CD14-positive monocyte (primary cell): Measurements from ENCODE around the gene PAN3. TPM values are rescaled to one million over a fixed set of nuclear protein-coding genes. Genes with fewer than 3 reads are reported as not detected.

Experiments
- DNase-seq, 3 donors: peaks; one replicate each; pipeline ENCODE4 v3.0.0-alpha.2; 2011 to 2022
- H2AFZ ChIP-seq: 2 replicates; pipeline ENCODE4 v1.6.0; 2012; ENCODE audit warnings: mild to moderate bottlenecking, low read depth, low read length, inconsistent platforms; ENCODE audit not compliant: insufficient read depth, poor library complexity, severe bottlenecking
- H3K27ac ChIP-seq, 2 donors: 1 replicate in 1 of 2; 2 replicates in 1 of 2; pipeline ENCODE4 v1.5.1; 2012 to 2013; ENCODE audit warnings: low read length in 2 of 2, control low read depth in 1 of 2, inconsistent platforms in 1 of 2, low read depth in 1 of 2, mild to moderate bottlenecking in 1 of 2
- H3K27me3 ChIP-seq, 2 donors: one replicate each; pipeline versions ENCODE4 v1.6.0 to v1.6.1; 2011 to 2013; ENCODE audit warnings: low read length in 2 of 2; ENCODE audit not compliant: control insufficient read depth in 2 of 2, insufficient read depth in 2 of 2
- H3K36me3 ChIP-seq, 2 donors: replicated peaks in 1 of 2; 1 replicate in 1 of 2; 2 replicates in 1 of 2; pipeline versions ENCODE4 v1.5.1 to v1.6.1; 2012 to 2013; ENCODE audit warnings: low read length in 2 of 2, control low read depth in 1 of 2, inconsistent platforms in 1 of 2, mild to moderate bottlenecking in 1 of 2; ENCODE audit not compliant: insufficient read depth in 2 of 2, control insufficient read depth in 1 of 2
- H3K4me1 ChIP-seq, 2 donors: 1 replicate in 1 of 2; 2 replicates in 1 of 2; pipeline versions ENCODE4 v1.5.1 to v1.6.1; 2012 to 2013; ENCODE audit warnings: low read length in 2 of 2, control low read depth in 1 of 2, inconsistent platforms in 1 of 2, mild to moderate bottlenecking in 1 of 2, moderate library complexity in 1 of 2; ENCODE audit not compliant: insufficient read depth in 2 of 2, control insufficient read depth in 1 of 2
- H3K4me2 ChIP-seq: replicated peaks from 2 replicates; pipeline ENCODE3; 2012; ENCODE audit warnings: low read length, moderate library complexity, mild to moderate bottlenecking; ENCODE audit not compliant: poor library complexity, severe bottlenecking; ENCODE audit errors: extremely low read depth
- H3K4me3 ChIP-seq, 3 experiments: fragments of 200-600 bp in 1 of 3; sonication (generic) in 1 of 3; replicated peaks in 1 of 3; 1 replicate in 2 of 3; 2 replicates in 1 of 3; pipeline ENCODE4 v1.5.1; 2011 to 2013; ENCODE audit warnings: low read length in 3 of 3, mild to moderate bottlenecking in 3 of 3, control low read depth in 2 of 3, low read depth in 2 of 3, inconsistent platforms in 1 of 3, moderate library complexity in 1 of 3
- H3K79me2 ChIP-seq: 2 replicates; pipeline ENCODE4 v1.6.0; 2012; ENCODE audit warnings: mild to moderate bottlenecking, control low read depth, inconsistent platforms, low read length, moderate library complexity; ENCODE audit not compliant: insufficient read depth
- H3K9ac ChIP-seq: 2 replicates; pipeline ENCODE4 v1.6.0; 2017; ENCODE audit warnings: low read length, mild to moderate bottlenecking; ENCODE audit not compliant: insufficient read depth, poor library complexity, severe bottlenecking
- H3K9me3 ChIP-seq, 2 donors: replicated peaks in 1 of 2; 1 replicate in 1 of 2; 2 replicates in 1 of 2; pipeline versions ENCODE4 v1.5.1 to v1.6.1; 2012 to 2013; ENCODE audit warnings: low read length in 2 of 2, control low read depth in 1 of 2; ENCODE audit not compliant: control insufficient read depth in 1 of 2, insufficient read depth in 1 of 2
- H4K20me1 ChIP-seq: 2 replicates; pipeline ENCODE4 v1.6.0; 2012; ENCODE audit warnings: mild to moderate bottlenecking, low read length, control low read depth, moderate library complexity; ENCODE audit not compliant: insufficient read depth
- H3K27ac Mint-ChIP-seq, 7 donors: one replicate each; pipeline ENCODE4 v1.8.0; 2020; ENCODE audit warnings: mild to moderate bottlenecking in 7 of 7, mixed read lengths in 7 of 7, moderate library complexity in 6 of 7, inconsistent platforms in 2 of 7
- H3K27me3 Mint-ChIP-seq, 3 donors: one replicate each; pipeline ENCODE4 v1.8.0; 2021 to 2022; ENCODE audit warnings: low read depth in 3 of 3, mild to moderate bottlenecking in 3 of 3, mixed read lengths in 3 of 3, moderate library complexity in 3 of 3, inconsistent platforms in 1 of 3
- H3K36me3 Mint-ChIP-seq, 2 donors: one replicate each; pipeline ENCODE4 v1.8.0; 2020; ENCODE audit warnings: mixed read lengths in 2 of 2, inconsistent platforms in 1 of 2, mild to moderate bottlenecking in 1 of 2
- H3K4me1 Mint-ChIP-seq: one replicate; pipeline ENCODE4 v1.8.0; 2020; ENCODE audit warnings: mild to moderate bottlenecking, mixed read lengths
- H3K4me3 Mint-ChIP-seq, 2 donors: one replicate each; pipeline ENCODE4 v1.8.0; 2020; ENCODE audit warnings: mild to moderate bottlenecking in 2 of 2, mixed read lengths in 2 of 2, moderate library complexity in 1 of 2
- H3K9me3 Mint-ChIP-seq, 7 donors: one replicate each; pipeline ENCODE4 v1.8.0; 2020 to 2022; ENCODE audit warnings: mixed read lengths in 7 of 7, mild to moderate bottlenecking in 6 of 7, moderate library complexity in 6 of 7, inconsistent platforms in 2 of 7
- CTCF ChIP-seq: fragments of 200-600 bp; IDR thresholded peaks from one replicate; pipeline ENCODE4 v1.8.0; 2022; ENCODE audit warnings: antibody characterized with exemption, mild to moderate bottlenecking
- WGBS: methylation state at CpG from one replicate; pipeline ENCODE4 v1.1.5; 2013; ENCODE audit warnings: missing lambda C conversion rate; ENCODE audit not compliant: insufficient coverage; 5-methylcytosine and 5-hydroxymethylcytosine counted together
- intact Hi-C, 2 donors: fragments of 100-400 bp; cut with micrococcal nuclease; formaldehyde crosslinking; loops; one replicate each; pipeline versions ENCODE4 v1.15.0 to v1.15.1; 2023
- polyA plus RNA-seq, 3 donors: library from polyadenylated mRNA; depleted of rRNA in 1 of 3; unstranded in 2 of 3; stranded (reverse) in 1 of 3; fragments of 300-500 nt in 2 of 3; fragments of >200 nt in 1 of 3; fragmentation: Illumina TruSeq in 2 of 3; gene quantifications; 1 replicate in 2 of 3; 2 replicates in 1 of 3; pipeline ENCODE4 v1.2.3, GENCODE V29; 2012 to 2021

The PAN3 gene
- polyA plus RNA-seq, 3 donors, result 3.0 to 27.9 (median 3.2) TPM

- Histone ChIP-seq H3K9ac (no peak overlapping the region), H3K36me3 (peaks cover 41 to 77% of the 10 kb centered on the region in 2 donors), H3K27ac (peak overlapping the region in 1 of 2 donors; percentile 47), H3K4me2 (no peak overlapping the region), H3K9me3 (no peaks in the 10 kb centered on the region), H3K4me1 (peaks cover 4 to 10% of the 10 kb centered on the region in 2 donors), H3K27me3 (no peaks in the 10 kb centered on the region), H3K79me2 (peaks cover 15% of the 10 kb centered on the region), H2AFZ (no peak overlapping the region), H4K20me1 (peaks cover 36% of the 10 kb centered on the region), H3K4me3 (no peak overlapping the region)
- WGBS, result no CpG with 5 or more reads among the region's 4 CpGs
- intact Hi-C loops, result no loop called here
- H3K9me3 Mint-ChIP-seq, result no peaks in the 10 kb centered on the region
- H3K27me3 Mint-ChIP-seq, result no peaks in the 10 kb centered on the region
- peak overlapping the region in 3 of 7 donors; percentile 16 to 55 (median 27) for H3K27ac Mint-ChIP-seq
- peaks cover 52 to 55% of the 10 kb centered on the region in 2 donors for H3K36me3 Mint-ChIP-seq
- no peak for TF ChIP-seq CTCF
- peaks cover 25% of the 10 kb centered on the region for H3K4me1 Mint-ChIP-seq
- H3K4me3 Mint-ChIP-seq, result no peak overlapping the region
- DNase-seq, result no peak
Measured at GRCh38 chr13:28257305-28257704, 119.0 kb downstream of the PAN3 start.

GRCh38 chr13:28258417-28258816, 120.1 kb downstream of the PAN3 start:
- peaks cover 4 to 10% of the 10 kb centered on the region in 2 donors for H3K4me1 ChIP-seq
- DNase-seq, result no peak
- Mint-ChIP-seq H3K9me3 (no peaks in the 10 kb centered on the region), H3K27me3 (no peaks in the 10 kb centered on the region), H3K4me3 (no peak overlapping the region), H3K36me3 (peaks cover 53 to 62% of the 10 kb centered on the region in 2 donors), H3K4me1 (peaks cover 24% of the 10 kb centered on the region), H3K27ac (peak overlapping the region in 2 of 7 donors; percentile 2 to 82)
- WGBS, result no CpG with 5 or more reads among the region's 3 CpGs
- peaks cover 7% of the 10 kb centered on the region for H3K79me2 ChIP-seq
- H3K9ac ChIP-seq, result no peak overlapping the region
- TF ChIP-seq CTCF, result no peak
- no peaks in the 10 kb centered on the region for H3K9me3 ChIP-seq
- H3K36me3 ChIP-seq, result peaks cover 46 to 86% of the 10 kb centered on the region in 2 donors
- no peak overlapping the region for H3K4me2 ChIP-seq
- H3K4me3 ChIP-seq, result no peak overlapping the region
- intact Hi-C loops, result no loop called here
- peak overlapping the region in 1 of 2 donors; percentile 15 for H3K27ac ChIP-seq
- H4K20me1 ChIP-seq, result peaks cover 36% of the 10 kb centered on the region
- H3K27me3 ChIP-seq, result no peaks in the 10 kb centered on the region
- H2AFZ ChIP-seq, result no peak overlapping the region
